GM15510 (cell line): ENCODE data around the gene RHOV.

ENCODE experiments used
- POLR2A ChIP-seq: IDR thresholded peaks from 3 replicates; pipeline ENCODE4 v1.6.1; 2011; ENCODE audit warnings: borderline replicate concordance; ENCODE audit not compliant: insufficient read length; ENCODE audit errors: extremely low read depth

The RHOV gene

DNA sequence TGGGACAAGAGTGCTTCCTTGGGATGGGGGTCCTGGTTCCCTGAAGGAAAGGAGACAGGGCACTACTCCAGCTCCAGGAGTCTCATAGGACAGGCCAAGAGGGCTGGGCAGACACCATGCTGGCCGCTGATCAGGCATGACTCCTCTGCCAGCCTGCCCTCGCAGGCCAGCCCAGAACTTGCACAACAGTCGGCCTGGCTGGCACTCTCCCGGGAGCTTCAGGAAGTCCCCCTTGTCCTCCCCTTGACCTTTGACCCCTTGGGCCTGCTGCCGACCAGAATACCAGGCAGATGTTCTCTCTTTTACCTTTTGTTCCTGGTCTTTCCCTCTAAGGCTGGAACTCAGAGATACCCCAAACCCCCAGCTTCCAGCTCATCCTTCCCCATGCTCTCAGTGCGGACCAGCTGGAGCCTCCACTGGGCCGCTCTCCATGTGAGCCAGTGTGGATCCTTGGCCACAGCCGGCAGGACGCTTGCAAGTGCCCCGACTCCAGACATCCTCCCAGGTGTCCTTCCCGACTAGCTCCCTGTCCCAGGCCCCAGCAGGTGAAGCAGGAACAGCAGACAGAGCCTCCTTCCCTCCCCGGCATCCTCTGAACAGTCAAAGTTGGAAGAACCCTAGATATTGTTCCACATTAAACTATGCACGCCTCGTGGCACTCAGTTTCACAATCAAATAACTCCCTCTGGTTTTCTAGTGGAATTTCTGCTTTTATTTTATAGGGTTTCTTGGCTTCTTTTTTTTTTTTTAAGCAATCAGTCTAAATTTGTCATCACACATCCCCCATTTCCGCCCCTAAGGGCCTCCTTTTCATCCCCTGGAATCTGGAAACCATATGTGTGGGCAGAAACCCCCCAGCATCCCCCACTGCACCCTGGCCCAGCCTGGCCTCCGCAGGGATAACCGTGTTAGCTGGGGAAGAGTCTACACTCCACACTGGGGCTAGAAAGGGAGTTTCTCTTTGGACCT lies 35.9 kb upstream of the RHOV start:
- no peak for TF ChIP-seq POLR2A

DNA sequence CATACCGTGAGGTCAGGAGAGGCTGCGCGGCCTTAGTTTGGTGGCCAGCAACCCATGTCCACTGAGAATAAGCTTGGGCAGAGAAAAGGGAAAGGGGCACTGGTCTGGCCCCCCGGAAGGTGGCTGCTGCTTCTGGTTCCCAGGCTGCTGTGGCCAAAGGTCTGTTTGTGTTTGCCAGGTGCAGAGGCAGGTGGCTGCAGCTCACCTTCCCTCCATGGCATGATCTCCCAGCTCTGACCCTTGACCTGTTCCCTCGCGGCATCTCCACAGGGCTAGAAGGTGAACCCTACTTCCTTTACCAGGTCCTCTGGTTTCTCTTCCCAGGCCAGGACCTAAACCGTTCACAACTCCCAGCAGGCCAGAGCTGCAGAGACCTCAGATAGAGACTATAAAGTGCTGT lies 34.1 kb upstream of the RHOV start:
- no peak for TF ChIP-seq POLR2A

DNA sequence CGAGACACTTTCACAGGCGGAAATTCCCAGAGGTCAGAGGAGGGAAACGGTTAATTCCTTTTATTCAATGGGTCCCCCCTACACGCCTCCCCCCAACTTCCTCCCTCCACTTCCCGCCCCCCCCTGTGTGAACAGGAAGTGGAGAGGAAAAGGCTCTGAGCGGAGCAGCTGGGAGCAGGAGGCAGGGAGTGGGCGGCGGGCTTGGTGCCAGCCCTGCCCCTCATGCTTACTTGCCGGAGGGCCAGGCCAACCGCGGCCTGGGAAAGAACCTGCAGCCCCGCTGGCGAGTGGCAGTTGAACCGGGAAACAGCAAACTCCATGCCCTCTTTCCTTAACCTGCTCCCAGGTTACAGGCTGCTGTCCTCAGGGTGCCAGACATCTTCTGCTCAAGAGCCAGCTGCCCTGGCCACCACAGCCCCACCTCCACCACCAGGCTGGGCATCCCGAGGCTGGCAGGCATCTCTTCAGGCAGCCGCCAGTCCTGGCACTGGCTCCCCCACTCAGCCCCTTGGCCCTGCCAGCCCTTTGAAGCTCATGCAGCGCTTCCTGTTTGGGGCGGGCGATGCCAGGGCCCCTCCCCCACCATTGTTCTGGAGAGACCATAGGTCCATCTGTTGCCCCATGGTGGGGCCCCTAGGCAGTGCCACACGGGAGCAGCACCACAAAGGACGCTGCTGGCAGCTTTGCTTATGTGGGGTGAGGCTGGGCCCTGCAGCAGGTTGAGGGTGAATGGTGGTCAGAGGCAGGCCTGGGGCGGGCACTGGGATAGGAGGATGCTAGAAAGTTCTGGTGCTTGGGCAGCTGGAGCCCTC lies 33.2 kb upstream of the RHOV start:
- no peak for TF ChIP-seq POLR2A

DNA sequence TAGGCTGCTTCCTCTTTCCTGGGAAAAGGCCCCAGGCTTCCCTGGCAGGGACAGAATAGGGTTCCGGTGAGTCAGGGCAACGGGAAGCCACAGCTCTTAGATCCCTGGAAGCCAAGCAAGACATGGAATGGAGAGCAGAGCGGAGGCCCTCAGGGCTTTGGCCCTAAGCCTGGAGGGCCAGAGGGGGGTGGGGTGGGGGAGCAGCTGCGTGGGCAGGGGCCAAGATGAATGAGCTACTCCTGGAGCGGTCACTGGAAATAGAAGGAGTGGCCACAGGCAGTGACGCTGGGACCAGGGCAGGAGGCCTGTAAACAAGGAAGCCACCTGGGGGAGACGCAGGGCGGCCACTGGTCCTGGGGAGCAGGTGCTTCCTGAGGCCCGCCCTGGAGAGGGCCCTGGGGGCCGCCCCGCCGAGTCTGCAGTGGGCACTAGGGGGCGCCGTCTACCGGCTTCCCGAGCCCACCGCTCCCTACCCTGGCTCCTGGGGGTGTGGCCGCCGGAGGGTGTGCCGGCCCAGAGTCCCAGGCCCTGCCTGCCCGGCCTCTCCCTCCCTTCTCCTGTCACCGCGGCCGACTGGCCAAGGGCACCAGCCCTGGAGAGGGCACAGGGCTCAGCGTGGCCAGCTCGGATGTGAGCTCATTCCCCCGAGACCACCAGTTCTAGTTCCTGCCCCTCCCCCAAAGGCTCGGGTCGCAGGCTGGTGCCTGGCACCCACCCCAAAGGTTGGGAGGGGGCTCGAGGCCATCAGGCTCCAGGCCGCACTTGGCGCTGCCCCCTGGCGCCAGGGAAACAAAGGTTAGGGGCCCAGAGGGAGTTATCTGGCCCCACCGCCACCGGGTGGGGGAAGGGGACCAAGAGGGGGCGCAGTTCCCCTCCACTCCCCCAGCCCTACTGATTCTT lies 32.3 kb upstream of the RHOV start:
- no peak for TF ChIP-seq POLR2A

DNA sequence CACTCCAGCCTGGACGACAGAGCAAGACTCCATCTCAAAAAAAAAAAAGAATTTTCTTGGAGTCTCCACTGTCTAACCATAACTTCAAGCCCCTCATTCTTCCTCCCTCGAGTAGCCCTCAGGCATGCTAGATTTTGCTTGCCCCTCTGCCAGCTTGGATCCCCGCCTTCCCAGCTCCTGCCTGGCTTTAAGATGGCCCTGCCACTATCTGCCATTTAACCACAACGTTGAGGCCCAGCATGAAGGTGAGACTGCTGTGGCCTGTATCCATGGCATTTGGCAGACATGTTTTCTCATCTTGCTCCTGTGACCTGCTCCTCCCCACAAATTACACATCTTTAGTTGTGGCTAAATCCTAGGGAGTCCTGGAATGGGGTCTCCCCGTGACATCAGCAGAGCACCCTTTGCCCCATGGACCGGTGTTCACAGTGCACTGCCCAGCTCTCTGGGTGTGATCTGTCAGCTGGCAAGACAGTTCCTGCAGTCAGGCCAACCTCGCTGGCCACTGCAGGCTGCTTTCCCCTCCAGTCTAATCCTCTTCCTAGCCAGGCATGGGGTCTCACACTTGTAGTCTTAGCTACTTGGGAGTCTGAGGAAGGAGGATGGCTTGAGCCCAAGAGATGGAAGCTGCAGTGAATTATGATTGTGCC lies 30.6 kb upstream of the RHOV start:
- no peak for TF ChIP-seq POLR2A

DNA sequence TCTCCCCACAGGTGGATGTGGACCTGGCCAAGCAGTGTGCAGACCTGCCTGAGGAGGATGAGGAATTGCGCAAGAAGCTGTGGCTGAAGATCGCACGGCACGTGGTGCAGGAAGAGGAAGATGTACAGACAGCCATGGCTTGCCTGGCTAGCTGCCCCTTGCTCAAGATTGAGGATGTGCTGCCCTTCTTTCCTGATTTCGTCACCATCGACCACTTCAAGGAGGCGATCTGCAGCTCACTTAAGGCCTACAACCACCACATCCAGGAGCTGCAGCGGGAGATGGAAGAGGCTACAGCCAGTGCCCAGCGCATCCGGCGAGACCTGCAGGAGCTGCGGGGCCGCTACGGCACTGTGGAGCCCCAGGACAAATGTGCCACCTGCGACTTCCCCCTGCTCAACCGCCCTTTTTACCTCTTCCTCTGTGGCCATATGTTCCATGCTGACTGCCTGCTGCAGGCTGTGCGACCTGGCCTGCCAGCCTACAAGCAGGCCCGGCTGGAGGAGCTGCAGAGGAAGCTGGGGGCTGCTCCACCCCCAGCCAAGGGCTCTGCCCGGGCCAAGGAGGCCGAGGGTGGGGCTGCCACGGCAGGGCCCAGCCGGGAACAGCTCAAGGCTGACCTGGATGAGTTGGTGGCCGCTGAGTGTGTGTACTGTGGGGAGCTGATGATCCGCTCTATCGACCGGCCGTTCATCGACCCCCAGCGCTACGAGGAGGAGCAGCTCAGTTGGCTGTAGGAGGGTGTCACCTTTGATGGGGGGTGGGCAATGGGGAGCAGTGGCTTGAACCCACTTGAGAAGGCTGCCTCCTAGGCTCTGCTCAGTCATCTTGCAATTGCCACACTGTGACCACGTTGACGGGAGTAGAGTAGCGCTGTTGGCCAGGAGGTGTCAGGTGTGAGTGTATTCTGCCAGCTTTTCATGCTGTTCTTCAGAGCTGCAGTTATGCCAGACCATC lies 28.8 kb upstream of the RHOV start:
- TF ChIP-seq POLR2A, result no peak

DNA sequence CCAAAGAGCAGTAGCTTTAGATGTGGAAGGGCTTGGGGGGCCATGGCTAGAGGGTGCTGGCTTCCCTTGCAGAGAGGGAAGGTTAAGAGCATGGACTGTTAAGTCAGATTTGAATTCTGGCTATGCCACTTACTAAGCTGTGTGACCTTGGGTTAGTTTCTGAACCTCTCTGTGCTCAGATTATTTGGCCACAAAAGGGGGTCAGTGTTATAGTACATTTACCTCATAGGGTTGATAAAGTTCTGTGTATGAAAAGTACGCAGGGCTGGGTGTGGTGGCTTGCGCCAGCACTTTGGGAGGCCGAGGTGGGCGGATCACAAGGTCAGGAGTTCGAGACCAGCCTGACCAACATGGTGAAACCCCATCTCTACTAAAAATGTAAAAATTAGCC lies 27.0 kb upstream of the RHOV start:
- TF ChIP-seq POLR2A, result no peak

DNA sequence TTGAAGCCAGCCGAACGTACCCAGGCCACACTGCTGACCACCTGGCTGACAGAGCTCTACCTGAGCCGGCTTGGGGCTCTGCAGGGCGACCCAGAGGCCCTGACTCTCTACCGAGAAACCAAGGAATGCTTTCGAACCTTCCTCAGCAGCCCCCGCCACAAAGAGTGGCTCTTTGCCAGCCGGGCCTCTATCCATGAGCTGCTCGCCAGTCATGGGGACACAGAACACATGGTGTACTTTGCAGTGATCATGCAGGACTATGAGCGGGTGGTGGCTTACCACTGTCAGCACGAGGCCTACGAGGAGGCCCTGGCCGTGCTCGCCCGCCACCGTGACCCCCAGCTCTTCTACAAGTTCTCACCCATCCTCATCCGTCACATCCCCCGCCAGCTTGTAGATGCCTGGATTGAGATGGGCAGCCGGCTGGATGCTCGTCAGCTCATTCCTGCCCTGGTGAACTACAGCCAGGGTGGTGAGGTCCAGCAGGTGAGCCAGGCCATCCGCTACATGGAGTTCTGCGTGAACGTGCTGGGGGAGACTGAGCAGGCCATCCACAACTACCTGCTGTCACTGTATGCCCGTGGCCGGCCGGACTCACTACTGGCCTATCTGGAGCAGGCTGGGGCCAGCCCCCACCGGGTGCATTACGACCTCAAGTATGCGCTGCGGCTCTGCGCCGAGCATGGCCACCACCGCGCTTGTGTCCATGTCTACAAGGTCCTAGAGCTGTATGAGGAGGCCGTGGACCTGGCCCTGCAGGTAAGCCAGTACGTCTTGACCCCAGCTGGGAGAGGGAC lies 26.4 kb upstream of the RHOV start:
- TF ChIP-seq POLR2A, result no peak

DNA sequence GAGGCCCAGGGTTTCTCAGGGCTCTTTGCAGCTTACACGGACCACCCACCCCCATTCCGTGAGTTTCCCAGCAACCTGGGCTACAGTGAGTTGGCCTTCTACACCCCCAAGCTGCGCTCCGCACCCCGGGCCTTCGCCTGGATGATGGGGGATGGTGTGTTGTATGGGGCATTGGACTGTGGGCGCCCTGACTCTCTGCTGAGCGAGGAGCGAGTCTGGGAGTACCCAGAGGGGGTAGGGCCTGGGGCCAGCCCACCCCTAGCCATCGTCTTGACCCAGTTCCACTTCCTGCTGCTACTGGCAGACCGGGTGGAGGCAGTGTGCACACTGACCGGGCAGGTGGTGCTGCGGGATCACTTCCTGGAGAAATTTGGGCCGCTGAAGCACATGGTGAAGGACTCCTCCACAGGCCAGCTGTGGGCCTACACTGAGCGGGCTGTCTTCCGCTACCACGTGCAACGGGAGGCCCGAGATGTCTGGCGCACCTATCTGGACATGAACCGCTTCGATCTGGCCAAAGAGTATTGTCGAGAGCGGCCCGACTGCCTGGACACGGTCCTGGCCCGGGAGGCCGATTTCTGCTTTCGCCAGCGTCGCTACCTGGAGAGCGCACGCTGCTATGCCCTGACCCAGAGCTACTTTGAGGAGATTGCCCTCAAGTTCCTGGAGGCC lies 25.6 kb upstream of the RHOV start:
- no peak for TF ChIP-seq POLR2A

DNA sequence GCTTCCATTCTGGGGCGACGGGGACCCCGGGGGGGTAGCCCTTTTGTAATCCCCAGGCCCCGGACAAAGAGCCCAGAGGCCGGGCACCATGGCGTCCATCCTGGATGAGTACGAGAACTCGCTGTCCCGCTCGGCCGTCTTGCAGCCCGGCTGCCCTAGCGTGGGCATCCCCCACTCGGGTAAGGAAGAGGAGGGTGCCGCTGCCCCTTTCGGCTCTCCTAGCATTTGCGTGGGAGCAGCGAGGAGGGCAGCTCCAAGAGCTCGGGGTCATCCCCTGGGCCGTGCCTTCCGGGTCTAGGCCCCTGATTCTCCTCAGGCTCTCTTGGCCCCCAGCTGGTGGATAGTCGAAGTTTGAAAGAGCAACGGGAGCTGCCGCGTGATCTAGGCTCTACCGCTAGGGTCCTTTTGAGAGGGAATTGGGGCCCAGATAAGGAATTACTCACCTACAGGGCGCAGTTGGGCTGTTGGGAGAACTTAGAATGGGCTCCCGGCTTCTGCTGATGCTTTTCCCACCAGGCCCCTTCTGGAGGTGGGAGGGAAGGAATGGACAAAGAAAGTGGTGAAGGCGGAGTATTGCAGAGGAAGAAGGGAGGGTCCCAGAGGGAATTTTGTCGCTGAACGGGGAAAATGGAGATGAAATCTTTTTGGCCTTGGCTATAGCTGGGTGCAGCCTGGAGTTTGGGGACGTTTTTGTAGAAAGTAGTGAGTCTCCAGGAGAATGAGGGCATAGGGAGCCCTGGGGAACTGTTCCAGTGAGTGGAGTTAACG lies 20.8 kb upstream of the RHOV start:
- peak; percentile 1 for TF ChIP-seq POLR2A
